Measurements from ENCODE around the gene ADAM19.

DNA sequence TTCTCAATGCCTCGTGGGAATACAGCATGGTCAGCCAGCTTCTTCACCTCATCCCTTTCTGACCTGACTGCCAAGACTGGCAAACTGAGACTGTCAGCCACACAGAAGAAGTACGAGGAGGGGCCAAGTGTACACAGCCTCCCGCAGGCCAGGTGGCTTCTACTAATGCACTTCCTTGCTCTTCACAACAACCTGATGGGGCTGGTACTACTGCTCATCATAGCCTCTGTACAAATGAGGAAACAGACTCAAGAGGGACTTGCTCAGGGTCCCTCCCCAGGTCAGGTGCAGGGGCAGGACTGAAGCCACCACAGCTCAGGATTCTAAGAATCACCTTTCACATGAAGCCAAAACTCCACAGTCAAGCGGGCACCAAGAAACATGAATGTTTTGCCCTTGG is 94.3 kb downstream of the ADAM19 start:
- TF ChIP-seq CTCF (IDR thresholded peaks at IDR 0.05): no peak
- TF ChIP-seq POLR2A (IDR thresholded peaks at IDR 0.05): no peak

Data from Peyer's patch (tissue), 4 donors.